T-helper 9 cell (primary cell): ENCODE measurements around the gene RIC1.
"Not testable (repeated sequence)": the region's sequence is repeated elsewhere in the genome, so short reads cannot be mapped to it uniquely, and the experiment has no call there.

Source experiments
- DNase-seq: peaks from one replicate; pipeline ENCODE4 v3.0.0-alpha.2; 2020

RIC1 gene

DNA sequence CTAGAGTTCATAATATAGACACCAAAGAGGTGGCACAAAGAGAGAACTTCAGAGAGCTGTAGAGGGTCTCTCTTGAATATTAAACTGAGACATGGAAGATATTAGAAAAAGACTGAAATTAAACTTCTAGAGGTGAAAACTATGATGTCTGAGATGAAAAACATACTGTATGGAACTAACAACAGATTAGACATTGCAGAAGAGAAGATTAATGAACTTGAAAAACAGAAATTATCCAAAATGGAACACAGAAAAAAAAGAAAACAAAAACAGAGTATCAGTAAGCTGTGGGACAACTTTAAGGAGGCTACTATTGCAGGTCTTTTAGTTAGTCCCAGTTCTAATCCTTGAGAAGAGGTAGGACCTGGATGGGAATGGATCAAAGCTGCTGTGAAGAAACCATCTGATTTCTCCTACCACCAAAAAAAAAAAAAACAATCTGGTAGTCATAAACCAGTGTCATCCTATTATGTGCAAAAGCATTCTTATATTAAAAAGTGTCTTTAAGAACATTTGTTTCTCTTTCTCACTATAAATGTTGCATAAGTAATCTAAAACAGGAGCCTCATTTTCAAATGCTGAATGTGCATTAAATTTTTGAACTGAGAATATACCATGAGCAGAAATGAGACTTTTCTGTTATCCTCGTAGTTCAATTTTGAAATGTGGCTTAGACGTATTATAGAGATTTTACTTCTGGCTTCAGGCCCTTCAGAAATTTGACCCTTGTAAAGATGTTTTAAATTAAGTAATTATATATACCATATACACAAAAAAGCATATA is 107.8 kb downstream of the RIC1 start:
- DNase-seq, result no peak

DNA sequence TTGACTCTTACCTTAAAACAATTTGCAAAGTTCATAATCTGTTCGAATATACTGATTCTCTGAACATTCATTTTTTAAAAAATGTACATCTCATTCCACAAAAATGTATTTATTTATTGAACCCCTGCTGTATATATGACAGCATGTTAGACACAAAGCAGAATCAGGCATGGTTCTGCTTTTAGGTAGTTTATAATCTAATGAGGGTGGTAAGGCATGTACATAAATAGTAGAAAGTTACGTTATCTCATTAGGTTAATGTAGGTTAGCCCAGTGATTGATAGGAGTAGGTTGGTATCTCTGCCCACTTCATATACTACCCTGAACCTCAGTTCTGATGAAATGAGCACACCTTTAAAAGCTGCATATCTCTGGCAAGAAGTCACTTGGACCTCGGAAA is 114.2 kb downstream of the RIC1 start:
- DNase-seq, result no peak

DNA sequence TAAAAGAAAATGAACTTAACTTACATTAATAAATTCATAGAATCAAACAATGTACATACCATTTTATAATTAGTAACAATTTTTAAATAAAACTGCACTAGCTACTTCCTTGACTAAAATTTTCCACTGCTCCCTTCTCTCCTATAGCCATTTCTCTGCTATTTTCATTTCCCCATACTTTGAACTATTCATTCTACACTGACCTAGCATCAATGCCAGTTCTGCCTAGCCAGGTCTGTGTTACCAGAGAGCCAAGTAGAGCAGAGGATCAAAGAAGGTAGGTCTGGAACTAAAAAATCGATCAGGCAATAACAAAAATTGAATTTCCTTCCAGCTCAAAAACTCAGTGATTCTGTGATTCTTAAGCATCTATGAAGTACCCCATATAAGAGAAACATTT is 119.5 kb downstream of the RIC1 start:
- no peak for DNase-seq

DNA sequence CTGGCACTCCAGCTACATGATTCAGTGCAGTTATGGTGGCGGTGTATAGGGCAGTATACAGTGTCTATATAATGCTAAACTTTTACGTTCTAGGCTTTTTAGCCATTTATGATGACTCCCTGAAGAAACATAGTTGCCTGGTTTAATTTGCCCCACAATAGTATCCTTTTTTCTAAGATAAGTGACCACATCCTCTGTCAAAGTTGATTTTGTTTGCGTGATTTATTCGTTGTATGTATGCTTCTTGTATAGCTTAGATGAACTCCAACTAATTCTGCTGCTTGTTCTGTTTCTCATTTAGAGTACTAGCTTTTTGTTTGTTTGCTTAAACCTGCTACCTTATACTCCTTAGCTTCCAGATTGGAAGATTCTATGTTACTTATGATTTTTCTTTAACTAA is 120.4 kb downstream of the RIC1 start:
- DNase-seq, result no peak

DNA sequence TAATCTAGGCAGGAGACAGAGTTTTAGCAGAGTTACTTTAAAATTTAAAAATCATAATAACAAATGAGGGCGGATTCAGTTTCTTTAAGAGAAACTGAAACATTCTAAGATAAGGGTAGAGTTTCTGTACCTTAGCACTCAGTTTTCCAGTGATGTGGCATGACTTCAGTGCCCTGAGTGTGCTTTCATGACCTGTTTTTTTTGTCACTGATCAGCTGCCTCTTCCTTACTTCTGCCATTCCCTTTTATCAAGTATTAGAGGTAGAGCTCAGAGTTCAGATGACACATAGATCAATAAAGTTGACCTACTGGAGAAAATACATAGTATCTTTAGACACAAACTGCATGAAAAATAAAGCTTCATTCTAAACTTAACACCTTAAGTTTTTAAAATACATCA is 121.7 kb downstream of the RIC1 start:
- DNase-seq, result no peak

DNA sequence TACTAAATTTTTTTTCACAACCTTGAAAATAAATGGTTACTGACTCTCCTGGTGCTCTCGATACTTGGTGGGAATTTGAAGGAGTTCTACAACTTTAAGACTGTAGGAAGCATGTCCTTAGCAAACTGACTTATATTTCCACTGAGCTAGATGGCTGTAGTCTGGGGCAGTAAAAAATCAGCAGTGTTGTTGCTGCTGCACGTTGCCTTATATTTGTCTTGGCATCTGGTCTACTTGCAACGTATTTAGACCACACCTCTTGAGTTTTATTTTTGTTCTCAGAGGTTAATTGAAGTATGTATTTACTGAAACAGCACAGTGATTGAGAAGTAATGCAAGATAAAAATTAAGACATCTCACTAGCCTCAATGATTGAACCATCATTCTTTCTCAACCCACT is 127.7 kb downstream of the RIC1 start:
- no peak for DNase-seq

DNA sequence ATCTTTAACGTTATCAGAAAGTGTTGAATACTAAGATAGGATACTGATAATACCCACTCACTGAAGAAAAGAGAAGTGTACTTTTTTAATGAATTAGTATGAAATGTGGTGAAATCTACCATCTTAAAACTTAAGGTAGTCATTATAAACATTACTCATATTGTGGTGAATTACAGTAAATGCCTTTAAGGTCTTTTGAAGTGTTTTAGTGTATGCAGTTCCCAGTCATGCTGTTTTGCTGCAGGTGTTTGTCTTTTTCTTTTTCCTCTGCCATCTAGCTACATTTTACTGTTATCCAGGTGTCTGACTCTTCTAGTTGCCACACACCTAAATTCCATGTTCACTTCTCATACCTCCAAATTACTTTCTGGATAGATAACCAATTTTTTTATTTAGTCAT is 131.4 kb downstream of the RIC1 start:
- DNase-seq, result no peak

DNA sequence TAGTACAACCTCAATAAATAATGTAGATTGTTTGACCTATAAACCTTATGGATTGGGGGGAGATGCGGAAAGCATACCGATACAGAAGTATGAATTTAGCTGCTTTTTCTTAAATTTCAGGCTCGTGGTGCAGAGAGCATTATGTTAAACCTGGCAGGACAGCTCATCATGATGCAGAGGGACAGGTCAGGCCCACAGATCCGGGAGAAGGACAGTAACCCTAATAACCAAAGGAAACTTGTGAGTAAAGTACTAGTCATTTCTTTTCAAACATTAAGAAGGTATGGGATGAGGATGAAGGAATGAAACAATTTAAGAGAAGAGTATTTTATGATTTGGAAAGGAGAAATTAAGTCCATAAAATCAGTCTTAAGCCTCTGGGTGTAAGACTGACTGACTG is 133.5 kb downstream of the RIC1 start:
- DNase-seq, result no peak

DNA sequence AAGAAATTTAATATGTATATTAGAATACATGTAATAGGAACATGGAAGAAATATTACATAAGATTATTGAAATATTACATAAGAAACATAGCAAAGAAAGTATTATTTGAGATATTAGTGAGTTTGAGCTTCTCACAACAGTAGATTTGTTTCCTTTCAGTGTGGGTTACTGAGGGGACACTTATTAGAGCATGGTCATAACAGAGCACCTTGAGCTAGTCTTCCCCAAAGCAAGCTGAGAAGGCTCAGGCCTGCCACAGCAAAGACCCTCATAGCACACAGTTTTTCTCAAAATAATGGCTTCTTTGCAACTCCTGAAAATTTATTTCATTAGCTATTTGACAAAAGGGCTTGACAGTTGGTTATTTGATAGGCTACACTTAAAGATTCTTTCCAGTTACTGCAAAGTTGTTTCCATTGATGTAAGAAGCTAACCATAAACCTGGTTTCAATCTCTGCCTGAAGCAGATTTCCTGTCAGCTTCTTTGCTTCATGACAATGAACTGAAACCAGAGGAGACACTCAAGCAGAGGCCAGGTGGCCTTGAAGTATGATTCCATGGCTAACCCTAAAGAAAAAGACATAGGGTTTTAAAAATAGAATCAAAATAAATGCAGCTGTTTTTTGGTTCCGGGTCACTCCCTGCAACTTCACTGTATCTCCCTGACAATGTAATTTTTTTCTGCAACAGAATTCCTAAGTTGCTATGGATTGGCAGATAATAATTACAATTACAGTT is 135.4 kb downstream of the RIC1 start:
- no peak for DNase-seq

DNA sequence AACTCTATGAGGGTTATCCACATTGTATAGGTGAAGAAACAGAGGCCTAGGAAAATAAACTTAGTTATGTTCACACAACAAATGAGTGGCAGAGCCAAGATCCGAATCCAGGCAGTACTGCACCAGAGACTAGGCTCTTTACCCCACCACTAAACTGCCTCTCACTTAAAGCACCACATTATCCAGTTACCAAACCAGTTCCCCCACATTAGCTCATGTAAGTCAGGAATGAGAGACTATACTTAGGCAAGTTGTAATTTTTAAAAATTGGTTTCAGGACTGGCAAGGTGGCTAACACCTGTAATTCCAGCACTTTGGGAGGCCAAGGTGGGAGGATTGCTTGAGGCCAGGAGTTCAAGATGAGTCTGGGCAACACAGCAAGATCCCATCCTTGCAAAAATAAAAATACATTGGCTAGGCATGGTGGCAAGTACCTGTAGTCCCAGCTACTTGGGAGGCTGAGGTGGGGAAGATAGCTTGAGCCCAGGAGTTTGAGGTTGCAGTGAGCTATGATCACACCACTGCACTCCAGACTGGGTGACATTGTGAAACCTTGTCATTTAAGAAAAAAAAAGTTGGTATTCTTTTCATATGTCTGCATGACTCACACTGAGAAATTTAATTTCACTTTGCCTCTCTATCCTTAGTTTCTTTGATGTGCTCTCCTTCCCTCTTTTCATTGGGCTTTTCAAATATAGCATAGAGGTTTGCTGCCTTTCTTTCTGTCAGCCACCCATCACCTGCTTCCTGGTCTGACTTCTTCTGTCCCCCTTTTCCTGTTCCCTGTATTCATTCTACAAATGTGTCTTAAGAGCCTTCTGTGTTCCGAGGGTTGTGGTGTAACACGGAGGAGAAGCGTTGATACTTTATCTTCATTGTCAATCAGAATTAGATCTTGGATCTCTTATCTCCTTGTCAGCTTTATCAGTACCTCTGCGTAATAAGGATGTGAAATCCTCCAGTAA is 139.3 kb downstream of the RIC1 start:
- no peak for DNase-seq

DNA sequence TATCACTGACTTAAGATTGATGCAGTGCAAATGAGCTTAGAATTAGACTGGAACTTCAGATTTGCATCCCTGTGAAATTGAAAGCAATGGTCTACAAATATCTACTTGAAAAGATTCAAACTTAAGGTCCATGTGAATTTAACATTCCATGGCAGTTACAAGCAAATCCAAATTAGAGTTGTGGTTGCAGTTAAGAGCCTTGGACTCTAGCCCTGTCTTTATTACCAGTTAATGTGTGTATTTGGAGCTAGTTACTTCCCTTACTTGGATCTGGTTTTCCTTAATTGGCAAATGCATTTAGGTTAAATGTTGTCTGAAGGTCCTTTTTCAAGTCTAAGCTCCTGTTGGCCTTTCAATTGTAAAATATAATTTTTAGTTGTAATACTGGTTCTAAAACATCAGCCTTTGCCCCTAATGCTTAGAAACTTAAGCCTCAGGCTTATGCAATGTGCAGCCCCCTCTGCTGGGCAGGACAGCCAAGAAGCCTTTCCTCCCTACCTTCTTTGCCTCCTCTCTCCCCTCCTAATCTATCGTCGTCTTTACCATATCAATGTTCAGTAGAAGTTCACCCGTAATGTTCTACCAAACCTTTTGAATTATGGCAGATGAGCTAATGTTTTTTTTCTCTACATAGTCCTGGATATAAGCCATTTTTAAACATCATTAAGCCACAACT is 144.6 kb downstream of the RIC1 start:
- no peak for DNase-seq

DNA sequence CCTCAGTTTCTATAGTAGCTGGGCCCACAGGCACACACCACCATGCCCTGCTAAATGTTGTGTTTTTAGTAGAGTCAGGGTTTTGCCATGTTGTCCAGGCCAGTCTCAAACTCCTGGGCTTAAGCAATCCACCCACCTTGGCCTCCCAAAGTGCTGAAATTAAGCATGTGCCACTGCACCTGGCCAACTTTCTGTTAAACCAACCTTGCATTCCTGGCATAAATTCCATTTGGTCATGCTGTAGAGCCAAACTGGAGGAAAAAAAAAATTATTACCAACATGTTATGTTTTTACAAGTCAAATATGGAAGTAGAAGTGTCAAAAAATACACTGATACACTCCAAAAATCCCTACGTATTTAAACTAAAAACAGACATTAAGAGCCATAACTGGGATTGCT is 149.9 kb downstream of the RIC1 start:
- no peak for DNase-seq

DNA sequence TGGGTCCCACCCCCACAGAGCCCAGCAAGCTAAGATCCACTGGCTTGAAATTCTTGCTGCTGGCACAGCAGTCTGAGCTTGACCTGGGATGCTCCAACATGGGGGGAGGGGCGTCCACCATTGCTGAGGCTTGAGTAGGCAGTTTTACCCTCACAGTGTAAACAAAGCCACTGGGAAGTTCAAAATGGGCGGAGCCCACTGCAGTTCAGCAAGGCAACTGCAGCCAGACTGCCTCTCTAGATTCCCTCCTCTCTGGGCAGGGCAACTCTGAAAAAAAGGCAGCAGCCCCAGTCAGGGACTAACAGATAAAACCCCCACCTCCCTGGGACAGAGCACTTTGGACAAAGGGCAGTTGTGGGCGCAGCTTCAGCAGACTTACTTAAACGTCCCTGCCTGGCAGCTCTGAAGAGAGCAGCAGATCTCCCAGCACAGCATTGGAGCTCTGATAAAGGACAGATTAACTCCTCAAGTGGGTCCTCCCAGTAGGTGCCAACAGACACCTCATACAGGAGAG is 150.9 kb downstream of the RIC1 start:
- DNase-seq, result not testable (repeated sequence)

DNA sequence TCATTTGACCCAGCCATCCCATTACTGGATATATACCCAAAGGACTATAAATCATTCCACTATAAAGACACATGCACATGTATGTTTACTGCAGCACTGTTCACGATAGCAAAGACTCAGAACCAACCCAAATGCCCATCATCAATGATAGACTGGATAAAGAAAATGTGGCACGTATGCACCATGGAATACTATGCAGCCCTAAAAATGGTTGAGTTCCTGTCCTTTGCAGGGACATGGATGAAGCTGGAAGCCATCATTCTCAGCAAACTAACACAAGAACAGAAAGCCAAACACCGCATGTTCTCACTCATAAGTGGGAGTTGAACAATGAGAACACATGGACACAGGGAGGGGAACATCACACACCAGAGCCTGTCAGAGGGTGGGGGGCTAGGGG is 154.5 kb downstream of the RIC1 start:
- DNase-seq, result not testable (repeated sequence)

DNA sequence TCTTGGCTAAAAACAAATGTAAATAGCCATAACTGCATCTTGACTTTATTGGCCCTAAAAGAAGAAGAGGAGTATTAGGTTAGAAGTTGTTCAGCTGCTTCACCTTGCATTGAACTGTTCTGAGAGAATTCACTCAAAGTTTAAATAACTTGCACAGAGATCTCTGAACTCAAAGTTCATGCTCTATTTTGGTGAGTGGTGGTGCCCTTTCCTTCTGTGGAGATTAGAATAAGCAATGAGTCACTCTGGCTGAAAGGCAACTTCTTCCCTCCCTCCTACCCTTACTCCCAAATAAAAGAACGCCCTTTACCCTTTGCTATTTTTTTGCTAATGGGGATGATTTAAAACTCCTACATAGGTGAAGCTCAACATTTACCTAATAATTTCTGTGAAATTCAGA is 155.1 kb downstream of the RIC1 start:
- no peak for DNase-seq

DNA sequence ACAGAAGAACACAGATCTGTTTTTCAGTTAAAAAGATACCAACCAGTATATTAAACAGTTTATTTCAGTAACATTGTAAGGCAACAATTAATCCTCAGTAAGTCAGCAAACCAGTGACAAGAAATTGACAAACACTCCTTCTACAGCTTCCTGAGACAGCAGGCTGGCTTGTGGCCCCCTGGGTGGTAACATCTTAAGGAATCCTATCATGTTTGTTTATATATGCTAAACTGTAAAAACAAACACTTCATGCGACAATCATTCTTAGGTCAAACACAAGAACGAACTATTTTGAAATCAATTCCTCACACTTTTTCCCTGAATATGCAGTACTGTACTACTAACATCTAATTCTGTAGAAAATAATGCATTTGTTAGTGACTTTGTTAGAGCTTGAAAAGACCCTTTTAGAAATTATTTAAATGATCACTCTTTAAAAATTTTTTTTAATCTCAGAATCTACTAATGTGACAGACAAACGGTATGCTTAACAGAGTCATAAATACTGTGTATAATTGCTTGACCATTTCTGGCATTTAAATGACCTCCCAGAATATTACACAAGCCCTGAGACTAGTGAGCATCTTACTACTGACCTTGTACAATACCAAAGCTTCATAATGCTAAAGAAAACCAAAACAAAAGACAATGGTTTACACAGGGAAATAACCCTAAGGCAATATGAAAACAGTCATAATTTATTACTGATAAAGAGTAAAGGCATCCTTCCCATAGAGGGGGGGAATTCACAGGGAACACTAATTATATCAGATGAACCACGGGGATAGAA is 155.8 kb downstream of the RIC1 start:
- DNase-seq, result no peak

DNA sequence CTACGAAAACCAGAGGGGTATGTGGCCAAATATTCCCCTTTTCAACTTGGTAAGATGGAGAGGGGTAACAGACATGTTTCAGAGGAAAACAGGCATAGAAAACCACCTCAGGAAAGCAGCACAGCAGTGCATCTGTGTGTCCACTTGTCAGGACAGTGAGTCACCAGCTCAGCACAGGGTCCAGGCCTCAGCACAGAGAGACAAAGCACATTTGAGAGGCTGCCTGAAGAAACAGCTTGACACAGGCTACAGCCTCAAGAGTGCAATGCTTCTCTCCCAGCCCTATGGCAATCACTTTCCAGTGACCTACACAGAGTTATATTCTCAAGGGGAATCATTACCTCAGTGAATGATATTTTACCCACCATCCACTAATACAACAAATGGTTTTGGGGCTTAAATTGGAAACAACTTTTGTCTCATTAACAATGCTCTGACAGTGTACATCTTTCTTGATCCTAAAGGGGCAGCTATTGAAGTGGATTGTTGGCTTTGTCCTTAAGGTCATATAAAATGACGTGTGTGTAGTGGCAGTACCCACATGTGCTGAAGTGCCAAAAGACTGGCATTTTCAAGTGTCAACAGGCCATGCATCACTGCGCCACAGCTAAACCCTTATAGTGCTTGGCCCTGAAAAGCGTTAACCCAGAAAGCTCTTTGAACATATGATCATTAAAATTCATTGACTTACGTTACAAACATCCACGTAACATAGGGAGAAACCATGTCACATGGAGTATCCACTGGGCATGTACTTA is 157.6 kb downstream of the RIC1 start:
- no peak for DNase-seq

DNA sequence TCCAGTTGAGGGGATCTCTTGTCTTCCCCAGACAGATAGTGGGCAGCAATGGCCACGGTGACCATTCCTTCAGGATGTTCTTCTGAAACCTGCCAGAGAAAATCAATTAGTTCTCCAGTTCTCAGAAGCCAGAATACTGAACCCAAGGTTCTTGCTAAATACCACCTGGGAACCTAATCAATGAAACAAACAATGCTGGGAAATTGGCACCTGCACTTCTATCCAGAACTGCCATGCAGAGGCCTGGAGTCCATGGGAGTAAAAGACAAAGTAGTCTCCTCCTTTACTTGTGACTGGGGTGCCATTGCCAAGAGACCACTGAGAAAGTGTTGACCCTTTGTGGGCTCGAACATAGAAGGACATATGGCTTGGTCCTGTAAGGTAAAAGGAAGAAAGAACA is 158.3 kb downstream of the RIC1 start:
- no peak for DNase-seq

DNA sequence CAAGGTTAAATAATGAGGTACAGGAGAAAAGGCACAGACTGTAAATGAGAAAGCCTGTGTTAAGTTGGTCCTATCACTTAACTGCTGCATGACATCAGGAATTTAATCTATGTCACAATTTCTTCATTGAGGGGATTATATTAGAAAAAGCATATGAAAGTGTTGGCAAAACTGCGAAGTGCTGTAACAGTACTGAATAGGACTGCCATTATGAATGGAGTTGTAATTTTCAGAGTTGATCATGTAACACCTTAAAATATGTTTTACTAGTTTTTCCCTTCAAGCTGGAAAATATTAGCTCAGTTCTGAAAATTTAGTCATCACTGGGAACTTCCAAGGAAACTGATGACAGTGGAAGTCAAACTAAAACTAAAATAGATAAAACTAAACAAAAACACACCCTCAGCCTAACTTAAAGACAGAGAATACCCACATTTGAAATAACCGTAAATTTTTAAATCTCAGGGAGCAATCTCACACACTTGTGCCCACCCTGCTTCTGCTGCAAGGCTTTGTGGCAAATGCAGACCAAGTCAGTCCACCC is 158.9 kb downstream of the RIC1 start:
- no peak for DNase-seq

DNA sequence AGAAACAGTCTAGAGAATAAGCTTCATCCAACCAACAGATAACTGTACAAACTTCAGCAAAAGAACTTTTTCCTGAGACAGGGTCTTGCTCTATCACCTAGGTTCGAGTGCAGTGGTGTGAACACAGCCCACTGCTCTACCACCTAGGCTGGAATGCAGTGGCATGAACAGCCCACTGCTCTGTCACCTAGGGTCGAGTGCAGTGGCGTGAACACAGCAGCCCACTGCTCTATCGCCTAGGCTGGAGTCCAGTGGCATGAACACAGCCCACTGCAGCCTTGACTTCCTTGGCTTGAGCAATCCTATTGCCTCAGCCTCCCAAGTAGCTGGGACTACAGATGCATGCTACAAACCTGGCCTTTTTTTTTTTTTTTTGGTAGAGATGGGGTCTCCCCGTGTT is 160.6 kb downstream of the RIC1 start:
- no peak for DNase-seq

DNA sequence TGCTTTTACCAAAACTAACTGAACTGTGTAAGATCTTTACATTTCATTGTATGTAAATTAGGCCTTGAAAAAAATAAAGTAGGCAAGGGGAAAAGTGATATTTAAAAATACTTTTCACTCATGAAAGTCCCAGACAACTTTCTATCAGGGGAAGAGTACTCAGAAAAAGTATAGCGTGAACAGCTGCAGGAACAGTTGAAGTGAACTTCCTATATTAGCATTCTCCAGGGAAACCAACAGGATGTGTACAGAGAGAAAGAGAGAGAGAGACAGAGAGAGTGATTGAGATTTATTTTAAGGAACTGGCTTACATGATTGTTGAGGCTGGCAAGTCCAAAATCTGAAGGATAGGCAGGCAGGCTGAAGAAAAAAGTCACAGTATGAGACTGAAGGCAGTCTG is 162.0 kb downstream of the RIC1 start:
- no peak for DNase-seq
